Cerebellar nuclear complex (tissue), 1 donor: ENCODE results near the gene MYH13.

Experiments used
- DNase-seq, 2 experiments: peaks; one replicate each; lab custom pipeline; 2025; lab: John Stamatoyannopoulos, UW

The MYH13 gene

GRCh38 chr17:10344816-10345215, 28.0 kb downstream of the MYH13 start:
- DNase-seq: no peak

- no peak for DNase-seq
Observed at GRCh38 chr17:10339051-10339450, 33.8 kb downstream of the MYH13 start.

- DNase-seq: no peak
Observed at GRCh38 chr17:10337976-10338375, 34.8 kb downstream of the MYH13 start.

GRCh38 chr17:10337136-10337535, 35.7 kb downstream of the MYH13 start:
- no peak for DNase-seq

GRCh38 chr17:10336393-10336792, 36.4 kb downstream of the MYH13 start:
- no peak for DNase-seq

GRCh38 chr17:10332515-10332914, 40.3 kb downstream of the MYH13 start:
- DNase-seq: no peak

GRCh38 chr17:10328971-10329923, 43.6 kb downstream of the MYH13 start:
- DNase-seq: no peak

GRCh38 chr17:10328206-10328605, 44.6 kb downstream of the MYH13 start:
- DNase-seq: no peak

GRCh38 chr17:10327640-10328039, 45.2 kb downstream of the MYH13 start:
- no peak for DNase-seq

- no peak for DNase-seq
Observed at GRCh38 chr17:10325031-10325695, 47.6 kb downstream of the MYH13 start.

GRCh38 chr17:10323812-10324610, 48.8 kb downstream of the MYH13 start:
- no peak for DNase-seq

GRCh38 chr17:10318535-10318934, 54.3 kb downstream of the MYH13 start:
- DNase-seq: no peak

- DNase-seq: no peak
Observed at GRCh38 chr17:10317543-10317834, 55.3 kb downstream of the MYH13 start.

- DNase-seq: no peak
Observed at GRCh38 chr17:10316801-10317542, 55.8 kb downstream of the MYH13 start.

- DNase-seq: no peak
Observed at GRCh38 chr17:10314329-10314728, 58.5 kb downstream of the MYH13 start.

- DNase-seq: no peak
Observed at GRCh38 chr17:10313037-10313672, 59.7 kb downstream of the MYH13 start.

GRCh38 chr17:10311131-10311530, 61.7 kb downstream of the MYH13 start:
- no peak for DNase-seq

GRCh38 chr17:10309003-10309974, 63.5 kb downstream of the MYH13 start:
- DNase-seq: no peak

GRCh38 chr17:10306585-10306984, 66.2 kb downstream of the MYH13 start:
- no peak for DNase-seq

- no peak for DNase-seq
Observed at GRCh38 chr17:10305398-10305797, 67.4 kb downstream of the MYH13 start.
